ENCODE data around the gene PRDM8. TPM values are rescaled to one million over a fixed set of nuclear protein-coding genes. Genes with fewer than 3 reads are reported as not detected.
A peak's percentile ranks its signal among the peaks of the same experiment; 100 is the strongest.

Gene PRDM8
- total RNA-seq, 1 donor from 2014 or later = 15.0 TPM

- peaks cover 17% of the 10 kb centered on the region for H3K4me1 ChIP-seq
- no peak overlapping the region for H3K4me3 ChIP-seq
- H3K27ac ChIP-seq = no peak overlapping the region
- no peaks in the 10 kb centered on the region for H3K27me3 ChIP-seq
- no peaks in the 10 kb centered on the region for H3K9me3 ChIP-seq
- no peaks in the 10 kb centered on the region for H3K36me3 ChIP-seq
- intact Hi-C loops (cut with DNase I) = no loop called here
- DNase-seq (ENCODE audit: extremely low spot score in 2 of 2) = no peak
- TF ChIP-seq POLR2A (IDR thresholded peaks at IDR 0.05) = no peak
- no peak for TF ChIP-seq CTCF (IDR thresholded peaks at IDR 0.05)
Measured at GRCh38 chr4:80178964-80179363, 18.3 kb upstream of the PRDM8 start.

GRCh38 chr4:80179637-80180161 lies 17.6 kb upstream of the PRDM8 start:
- Histone ChIP-seq H3K4me3 (no peak overlapping the region), H3K27ac (no peak overlapping the region), H3K36me3 (no peaks in the 10 kb centered on the region), H3K9me3 (no peaks in the 10 kb centered on the region), H3K4me1 (peaks cover 24% of the 10 kb centered on the region), H3K27me3 (no peaks in the 10 kb centered on the region)
- DNase-seq (ENCODE audit: extremely low spot score in 2 of 2) = no peak
- no peak for TF ChIP-seq POLR2A (IDR thresholded peaks at IDR 0.05)
- TF ChIP-seq POLR2AphosphoS5 (IDR thresholded peaks at IDR 0.05; ENCODE audit: insufficient read depth in 1 of 2, low read depth in 1 of 2) = no peak
- TF ChIP-seq CTCF (IDR thresholded peaks at IDR 0.05) = no peak
- intact Hi-C loops (cut with DNase I) = loop anchor here (5.0 kb wide), 1 partner anchor 107 kb away; the partner anchor contains the start of gene ANTXR2

GRCh38 chr4:80180743-80181142 lies 16.6 kb upstream of the PRDM8 start:
- no peak overlapping the region for H3K27ac ChIP-seq
- no peaks in the 10 kb centered on the region for H3K9me3 ChIP-seq
- H3K4me1 ChIP-seq = peaks cover 34% of the 10 kb centered on the region
- no peak overlapping the region for H3K4me3 ChIP-seq
- DNase-seq (ENCODE audit: extremely low spot score in 2 of 2) = no peak
- intact Hi-C loops (cut with DNase I) = loop anchor here (5.0 kb wide), 1 partner anchor 108 kb away; the partner anchor contains the start of gene ANTXR2
- no peaks in the 10 kb centered on the region for H3K36me3 ChIP-seq
- no peaks in the 10 kb centered on the region for H3K27me3 ChIP-seq
- TF ChIP-seq POLR2AphosphoS5 (IDR thresholded peaks at IDR 0.05; ENCODE audit: insufficient read depth in 1 of 2, low read depth in 1 of 2) = no peak
- TF ChIP-seq POLR2A (IDR thresholded peaks at IDR 0.05) = no peak
- no peak for TF ChIP-seq CTCF (IDR thresholded peaks at IDR 0.05)

GRCh38 chr4:80182237-80182866 lies 15.0 kb upstream of the PRDM8 start:
- Histone ChIP-seq H3K27ac (peak overlapping the region; percentile 89), H3K9me3 (no peaks in the 10 kb centered on the region), H3K27me3 (no peaks in the 10 kb centered on the region), H3K4me1 (peaks cover 41% of the 10 kb centered on the region), H3K36me3 (no peaks in the 10 kb centered on the region), H3K4me3 (no peak overlapping the region)
- TF ChIP-seq POLR2A (IDR thresholded peaks at IDR 0.05) = no peak
- no peak for TF ChIP-seq CTCF (IDR thresholded peaks at IDR 0.05)
- no peak for TF ChIP-seq POLR2AphosphoS5 (IDR thresholded peaks at IDR 0.05; ENCODE audit: insufficient read depth in 1 of 2, low read depth in 1 of 2)
- intact Hi-C loops (cut with DNase I) = loop anchor here (5.0 kb wide), 1 partner anchor 110 kb away; the partner anchor contains the start of gene ANTXR2
- no peak for DNase-seq (ENCODE audit: extremely low spot score in 2 of 2)
